Transverse colon (tissue), 4 donors: Measurements from ENCODE around the gene KIF16B. TPM values are rescaled to one million over a fixed set of nuclear protein-coding genes. Genes with fewer than 3 reads are reported as not detected.
A peak's percentile ranks its signal among the peaks of the same experiment; 100 is the strongest.

ENCODE experiments used
- DNase-seq: peaks from one replicate; pipeline ENCODE4 v3.0.0-alpha.2; 2019
- H3K27ac ChIP-seq, 4 donors: fragments of 200-600 bp; sonication (generic); 2 replicates each; pipeline ENCODE4 v1.5.1; 2016 to 2018; ENCODE audit warnings: inconsistent platforms in 4 of 4
- H3K27me3 ChIP-seq: fragments of 200-600 bp; sonication (generic); 2 replicates; pipeline ENCODE4 v1.5.1; 2017; ENCODE audit warnings: inconsistent platforms
- H3K36me3 ChIP-seq, 4 donors: fragments of 200-600 bp; sonication (generic); 2 replicates each; pipeline ENCODE4 v1.5.1; 2017 to 2019; ENCODE audit warnings: inconsistent platforms in 4 of 4
- H3K4me1 ChIP-seq, 4 donors: fragments of 200-600 bp; sonication (generic); 2 replicates each; pipeline ENCODE4 v1.5.1; 2017 to 2020; ENCODE audit warnings: inconsistent platforms in 4 of 4
- H3K4me3 ChIP-seq, 4 donors: fragments of 200-600 bp; sonication (generic); 1 replicate in 1 of 4; 2 replicates in 3 of 4; pipeline versions ENCODE4 v1.5.1 to v1.6.1; 2017 to 2019; ENCODE audit warnings: inconsistent platforms in 4 of 4
- H3K9me3 ChIP-seq, 2 donors: fragments of 200-600 bp; sonication (generic); 2 replicates each; pipeline ENCODE4 v1.5.1; 2017 to 2019; ENCODE audit warnings: inconsistent platforms in 2 of 2
- CTCF ChIP-seq, 5 experiments: fragments of 200-600 bp in 3 of 5; fragments of 450-650 bp in 2 of 5; sonication (generic) in 3 of 5; IDR thresholded peaks; 1 replicate in 2 of 5; 2 replicates in 3 of 5; pipeline ENCODE4 v1.5.1; 2016 to 2017; ENCODE audit warnings: antibody characterized with exemption in 5 of 5, inconsistent platforms in 3 of 5, mild to moderate bottlenecking in 2 of 5, moderate library complexity in 1 of 5
- EP300 ChIP-seq: sonication (generic); formaldehyde crosslinking; IDR thresholded peaks from one replicate; pipeline ENCODE4 v1.6.1; 2017; ENCODE audit warnings: antibody characterized with exemption, low read depth
- POLR2A ChIP-seq: fragments of 450-650 bp; IDR thresholded peaks from one replicate; pipeline ENCODE4 v1.6.1; 2016; ENCODE audit warnings: antibody characterized with exemption, mild to moderate bottlenecking, moderate library complexity
- POLR2AphosphoS5 ChIP-seq, 3 donors: sonication (generic); formaldehyde crosslinking; IDR thresholded peaks; one replicate each; pipeline ENCODE4 v1.6.1; 2016; ENCODE audit warnings: antibody characterized with exemption in 3 of 3
- WGBS, 2 donors: methylation state at CpG; one replicate each; pipeline ENCODE4 v1.1.5; 2018; ENCODE audit warnings: low coverage in 1 of 2; 5-methylcytosine and 5-hydroxymethylcytosine counted together
- in situ Hi-C, 4 donors: fragments of 200-750 bp; cut with MboI; loops; one replicate each; pipeline versions ENCODE4 v1.15.0 to v1.15.1; 2017; ENCODE audit warnings: low sequenced_read_pairs in 3 of 4, low pct_ligation_motif_present in 1 of 4, low pct_unique_long_range_greater_than_20kb in 1 of 4
- intact Hi-C: fragments of 100-400 bp; cut with DNase I; formaldehyde crosslinking; loops from one replicate; pipeline ENCODE4 v1.15.1; 2023; ENCODE audit warnings: low total_unique reads
- total RNA-seq, 4 donors: library from RNA; depleted of rRNA; stranded (reverse); fragments of >200 nt; gene quantifications; one replicate each; pipeline ENCODE4 v1.1.0, GENCODE V29; 2016

KIF16B gene, protein sequence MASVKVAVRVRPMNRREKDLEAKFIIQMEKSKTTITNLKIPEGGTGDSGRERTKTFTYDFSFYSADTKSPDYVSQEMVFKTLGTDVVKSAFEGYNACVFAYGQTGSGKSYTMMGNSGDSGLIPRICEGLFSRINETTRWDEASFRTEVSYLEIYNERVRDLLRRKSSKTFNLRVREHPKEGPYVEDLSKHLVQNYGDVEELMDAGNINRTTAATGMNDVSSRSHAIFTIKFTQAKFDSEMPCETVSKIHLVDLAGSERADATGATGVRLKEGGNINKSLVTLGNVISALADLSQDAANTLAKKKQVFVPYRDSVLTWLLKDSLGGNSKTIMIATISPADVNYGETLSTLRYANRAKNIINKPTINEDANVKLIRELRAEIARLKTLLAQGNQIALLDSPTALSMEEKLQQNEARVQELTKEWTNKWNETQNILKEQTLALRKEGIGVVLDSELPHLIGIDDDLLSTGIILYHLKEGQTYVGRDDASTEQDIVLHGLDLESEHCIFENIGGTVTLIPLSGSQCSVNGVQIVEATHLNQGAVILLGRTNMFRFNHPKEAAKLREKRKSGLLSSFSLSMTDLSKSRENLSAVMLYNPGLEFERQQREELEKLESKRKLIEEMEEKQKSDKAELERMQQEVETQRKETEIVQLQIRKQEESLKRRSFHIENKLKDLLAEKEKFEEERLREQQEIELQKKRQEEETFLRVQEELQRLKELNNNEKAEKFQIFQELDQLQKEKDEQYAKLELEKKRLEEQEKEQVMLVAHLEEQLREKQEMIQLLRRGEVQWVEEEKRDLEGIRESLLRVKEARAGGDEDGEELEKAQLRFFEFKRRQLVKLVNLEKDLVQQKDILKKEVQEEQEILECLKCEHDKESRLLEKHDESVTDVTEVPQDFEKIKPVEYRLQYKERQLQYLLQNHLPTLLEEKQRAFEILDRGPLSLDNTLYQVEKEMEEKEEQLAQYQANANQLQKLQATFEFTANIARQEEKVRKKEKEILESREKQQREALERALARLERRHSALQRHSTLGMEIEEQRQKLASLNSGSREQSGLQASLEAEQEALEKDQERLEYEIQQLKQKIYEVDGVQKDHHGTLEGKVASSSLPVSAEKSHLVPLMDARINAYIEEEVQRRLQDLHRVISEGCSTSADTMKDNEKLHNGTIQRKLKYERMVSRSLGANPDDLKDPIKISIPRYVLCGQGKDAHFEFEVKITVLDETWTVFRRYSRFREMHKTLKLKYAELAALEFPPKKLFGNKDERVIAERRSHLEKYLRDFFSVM (N-terminal part only)
- 100 to 1,000 TPM in 1 of 4 donors, 10 to 100 TPM in 3; 82.7 to 154 (median 90.1) TPM for total RNA-seq

DNA sequence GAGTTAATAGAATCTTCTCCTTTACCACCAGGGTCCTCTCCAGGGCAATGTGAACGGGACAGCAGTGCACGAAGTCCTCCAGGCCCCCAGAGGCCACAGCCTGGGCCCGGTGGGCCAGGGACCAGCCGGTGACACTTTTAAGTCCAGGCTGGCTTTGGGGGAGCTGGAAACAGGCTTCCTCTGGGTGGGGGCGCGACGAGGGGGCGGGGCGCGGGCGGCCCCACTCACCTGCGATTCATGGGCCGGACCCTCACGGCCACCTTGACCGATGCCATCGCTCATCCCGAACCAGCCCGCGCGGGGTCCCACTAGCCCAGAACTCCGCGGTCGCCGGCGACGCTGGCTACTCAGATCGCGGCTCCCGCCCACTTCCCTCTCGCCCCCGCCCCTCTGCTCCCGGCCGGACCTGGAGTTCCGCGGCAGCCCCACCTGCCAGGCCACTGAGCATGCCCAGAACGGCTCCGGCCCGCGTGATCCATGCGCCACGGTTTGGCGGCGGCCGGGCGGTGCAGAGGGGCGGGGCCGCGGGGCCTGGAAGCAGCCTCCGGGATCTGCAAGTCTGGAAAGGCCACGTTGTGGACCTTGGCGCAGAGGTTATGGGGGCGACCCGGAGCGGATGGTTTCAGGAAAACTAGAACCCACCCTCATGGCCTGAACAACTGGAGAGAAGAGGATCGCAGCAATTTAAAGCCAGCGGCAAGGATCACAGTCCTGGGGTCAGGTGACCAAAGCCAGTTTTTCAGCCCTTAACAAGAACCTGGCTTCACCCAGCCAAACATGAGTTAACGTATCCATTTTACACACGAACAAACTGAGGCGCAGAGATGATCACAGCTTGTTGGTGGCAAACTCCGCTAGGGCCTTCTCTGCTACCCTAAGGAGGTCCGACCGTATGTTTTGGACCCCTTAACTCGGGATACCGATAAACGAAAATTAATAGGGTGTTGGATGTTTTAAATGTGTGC, at the start of gene KIF16B:
TSS of gene KIF16B (minus strand) at position 448 of the 965 bp plus-strand sequence. CDS start at position 275, 173 bp downstream.
- DNase-seq: peak; percentile 96
- 20 to 39% methylated on average over 12 to 23 of the region's 65 CpGs for WGBS, 2 donors
- peak within 1 kb of the TSS; percentile 62 to 96 (median 88) for H3K4me3 ChIP-seq
- no peaks in the 10 kb centered on the region for H3K9me3 ChIP-seq
- intact Hi-C loops (no loop called here), in situ Hi-C loops (no loop called here)
- peaks cover 6 to 65% (median 24%) of the 10 kb centered on the region in 4 donors for H3K4me1 ChIP-seq
- no peaks in the 10 kb centered on the region for H3K36me3 ChIP-seq
- TF ChIP-seq EP300 (no peak), CTCF (IDR thresholded peaks at IDR 0.05) (peak in 2 of 5 experiments; percentile 3 to 16), POLR2A (peak; percentile 75), POLR2AphosphoS5 (IDR thresholded peaks at IDR 0.05) (peak; percentile 42 to 84 (median 70))
- H3K27me3 ChIP-seq: no peaks in the 10 kb centered on the region
- H3K27ac ChIP-seq: peak within 1 kb of the TSS; percentile 87 to 91 (median 88)

- intact Hi-C loops: no loop called here
- H3K4me1 ChIP-seq: peaks cover 0 to 8% (median 0%) of the 10 kb centered on the region in 4 donors
These were observed 49.3 kb upstream of the KIF16B start for GRCh38 chr20:16622501-16622900.

More at GRCh38 chr20:16622501-16622900, 49.3 kb upstream of the KIF16B start:
- TF ChIP-seq CTCF (IDR thresholded peaks at IDR 0.05) (no peak), EP300 (no peak), POLR2A (no peak), POLR2AphosphoS5 (IDR thresholded peaks at IDR 0.05) (no peak)
- H3K4me3 ChIP-seq: no peak overlapping the region
- no peak overlapping the region for H3K27ac ChIP-seq
- in situ Hi-C loops: no loop called here
- no peaks in the 10 kb centered on the region for H3K36me3 ChIP-seq
- H3K9me3 ChIP-seq: no peaks in the 10 kb centered on the region
- H3K27me3 ChIP-seq: no peaks in the 10 kb centered on the region
- no peak for DNase-seq
